Loucy (cell line): ENCODE results near the gene SASH1.
"Not testable (repeated sequence)": the region's sequence is repeated elsewhere in the genome, so short reads cannot be mapped to it uniquely, and the experiment has no call there.

Experiments
- H2AFZ ChIP-seq: fragments of 200-600 bp; sonication (generic); 2 replicates; pipeline ENCODE4 v1.6.0; 2016; ENCODE audit warnings: antibody characterized with exemption, mild to moderate bottlenecking, low read length, moderate library complexity
- H3F3A ChIP-seq: fragments of 200-600 bp; 2 replicates; pipeline ENCODE4 v1.6.0; 2016; ENCODE audit warnings: antibody characterized with exemption, low read depth, mild to moderate bottlenecking
- H3K27me3 ChIP-seq: fragments of 200-600 bp; sonication (generic); 2 replicates; pipeline ENCODE4 v1.6.1; 2014; ENCODE audit warnings: low read length, mild to moderate bottlenecking; ENCODE audit not compliant: insufficient read depth, poor library complexity, severe bottlenecking
- H3K36me3 ChIP-seq: fragments of 200-600 bp; sonication (generic); 2 replicates; pipeline ENCODE4 v1.6.1; 2016; ENCODE audit warnings: low read length; ENCODE audit not compliant: insufficient read depth
- H3K4me1 ChIP-seq: fragments of 200-600 bp; sonication (generic); 2 replicates; pipeline ENCODE4 v1.5.1; 2014; ENCODE audit warnings: low read length, mild to moderate bottlenecking; ENCODE audit not compliant: insufficient read depth, poor library complexity, severe bottlenecking
- H3K4me2 ChIP-seq: fragments of 200-600 bp; sonication (generic); 2 replicates; pipeline ENCODE4 v1.6.0; 2014; ENCODE audit warnings: antibody characterized with exemption, low read length, low read depth, mild to moderate bottlenecking; ENCODE audit not compliant: poor library complexity, severe bottlenecking
- H3K4me3 ChIP-seq: fragments of 200-600 bp; sonication (generic); 2 replicates; pipeline ENCODE4 v1.5.1; 2014; ENCODE audit warnings: low read length, mild to moderate bottlenecking, mixed read lengths; ENCODE audit not compliant: poor library complexity, severe bottlenecking
- H3K79me2 ChIP-seq: fragments of 200-600 bp; sonication (generic); 2 replicates; pipeline ENCODE4 v1.6.1; 2014; ENCODE audit warnings: low read length; ENCODE audit not compliant: insufficient read depth
- H3K9ac ChIP-seq: fragments of 200-600 bp; sonication (generic); 2 replicates; pipeline ENCODE4 v1.6.0; 2014; ENCODE audit warnings: mild to moderate bottlenecking, low read depth, low read length, moderate library complexity; ENCODE audit not compliant: poor library complexity, severe bottlenecking
- H3K9me2 ChIP-seq: fragments of 200-600 bp; sonication (generic); replicated peaks from 2 replicates; pipeline ENCODE4 v1.6.1; 2016; ENCODE audit warnings: low read depth, low read length, mixed read lengths
- H3K9me3 ChIP-seq: fragments of 200-600 bp; sonication (generic); 2 replicates; pipeline ENCODE4 v1.6.1; 2014; ENCODE audit warnings: mild to moderate bottlenecking, antibody characterized with exemption, low read length, low read depth; ENCODE audit not compliant: insufficient read depth
- H4K20me1 ChIP-seq: fragments of 200-600 bp; sonication (generic); 2 replicates; pipeline ENCODE4 v1.6.0; 2014; ENCODE audit warnings: antibody characterized with exemption, low read length, mild to moderate bottlenecking; ENCODE audit not compliant: insufficient read depth, poor library complexity, severe bottlenecking
- EZH2phosphoT487 ChIP-seq: fragments of 200-600 bp; IDR thresholded peaks from 2 replicates; pipeline ENCODE4 v1.6.1; 2018; ENCODE audit warnings: antibody characterized with exemption, mild to moderate bottlenecking, moderate library complexity, borderline replicate concordance
- TF ChIP-seq, protein P1 (sequence below): fragments of 200-600 bp; sonication (generic); conservative IDR thresholded peaks from 2 replicates; pipeline ENCODE4 v1.5.1; 2014; ENCODE audit warnings: mild to moderate bottlenecking, antibody characterized with exemption, low read length

SASH1 gene

DNA sequence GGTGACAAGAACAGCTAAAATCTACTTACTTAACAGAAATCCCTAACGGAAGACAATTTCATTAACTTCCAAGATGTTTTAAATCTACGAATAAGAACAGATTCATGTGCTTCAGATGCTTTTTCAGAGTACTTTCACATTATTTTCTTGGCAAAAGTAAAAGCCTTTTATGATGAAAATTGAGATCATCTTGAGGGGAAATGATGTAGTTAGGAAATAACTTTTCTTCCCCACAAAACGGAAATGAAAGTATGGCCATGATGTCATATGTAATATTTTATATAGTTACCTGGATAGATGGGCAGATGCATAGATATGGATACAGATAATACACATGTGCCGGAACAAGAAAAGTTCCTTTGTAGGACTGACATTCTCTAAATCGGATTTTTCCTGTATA lies 32.8 kb downstream of the SASH1 start:
- no peaks in the 10 kb centered on the region for H3F3A ChIP-seq
- H3K9me3 ChIP-seq = 0 out of 2 replicates have a peak, but pooled peaks cover 3% of the 10 kb centered on the region
- H2AFZ ChIP-seq = no peak overlapping the region
- no peaks in the 10 kb centered on the region for H3K27me3 ChIP-seq
- no peaks in the 10 kb centered on the region for H3K36me3 ChIP-seq
- H3K79me2 ChIP-seq = no peaks in the 10 kb centered on the region
- no peak for TF ChIP-seq EZH2phosphoT487
- TF ChIP-seq, protein P1, sequence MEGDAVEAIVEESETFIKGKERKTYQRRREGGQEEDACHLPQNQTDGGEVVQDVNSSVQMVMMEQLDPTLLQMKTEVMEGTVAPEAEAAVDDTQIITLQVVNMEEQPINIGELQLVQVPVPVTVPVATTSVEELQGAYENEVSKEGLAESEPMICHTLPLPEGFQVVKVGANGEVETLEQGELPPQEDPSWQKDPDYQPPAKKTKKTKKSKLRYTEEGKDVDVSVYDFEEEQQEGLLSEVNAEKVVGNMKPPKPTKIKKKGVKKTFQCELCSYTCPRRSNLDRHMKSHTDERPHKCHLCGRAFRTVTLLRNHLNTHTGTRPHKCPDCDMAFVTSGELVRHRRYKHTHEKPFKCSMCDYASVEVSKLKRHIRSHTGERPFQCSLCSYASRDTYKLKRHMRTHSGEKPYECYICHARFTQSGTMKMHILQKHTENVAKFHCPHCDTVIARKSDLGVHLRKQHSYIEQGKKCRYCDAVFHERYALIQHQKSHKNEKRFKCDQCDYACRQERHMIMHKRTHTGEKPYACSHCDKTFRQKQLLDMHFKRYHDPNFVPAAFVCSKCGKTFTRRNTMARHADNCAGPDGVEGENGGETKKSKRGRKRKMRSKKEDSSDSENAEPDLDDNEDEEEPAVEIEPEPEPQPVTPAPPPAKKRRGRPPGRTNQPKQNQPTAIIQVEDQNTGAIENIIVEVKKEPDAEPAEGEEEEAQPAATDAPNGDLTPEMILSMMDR = no peak
- H3K4me3 ChIP-seq = no peak overlapping the region
- no peak overlapping the region for H3K9ac ChIP-seq
- H3K4me1 ChIP-seq = no peaks in the 10 kb centered on the region
- no peaks in the 10 kb centered on the region for H3K9me2 ChIP-seq
- H3K4me2 ChIP-seq = no peak overlapping the region
- no peaks in the 10 kb centered on the region for H4K20me1 ChIP-seq

DNA sequence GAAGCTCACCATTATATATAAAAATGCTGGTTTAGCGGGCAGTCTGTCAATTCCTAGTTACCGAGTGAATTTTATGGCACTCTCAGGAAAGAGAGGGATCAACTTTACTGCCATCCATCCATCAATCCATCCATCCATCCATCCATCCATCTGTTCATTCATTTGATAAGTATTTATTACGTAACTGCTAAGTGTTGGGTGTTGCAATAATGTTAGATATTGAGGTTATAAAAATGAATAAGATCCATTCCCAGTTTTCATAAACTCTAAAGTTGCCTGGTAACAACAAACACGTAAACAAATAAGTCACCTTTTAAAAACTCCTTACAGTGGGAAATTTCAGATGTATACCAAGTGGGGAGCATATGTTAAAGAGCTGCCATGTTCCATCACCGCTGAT lies 36.8 kb downstream of the SASH1 start:
- no peak for TF ChIP-seq EZH2phosphoT487
- TF ChIP-seq, protein P1 = no peak
- no peak overlapping the region for H3K4me2 ChIP-seq
- H4K20me1 ChIP-seq = no peaks in the 10 kb centered on the region
- no peak overlapping the region for H2AFZ ChIP-seq
- H3K79me2 ChIP-seq = no peaks in the 10 kb centered on the region
- peaks cover 5% of the 10 kb centered on the region for H3K27me3 ChIP-seq
- no peaks in the 10 kb centered on the region for H3K4me1 ChIP-seq
- H3F3A ChIP-seq = no peaks in the 10 kb centered on the region
- H3K9me3 ChIP-seq = 0 out of 2 replicates have a peak, but pooled peaks cover 3% of the 10 kb centered on the region
- H3K36me3 ChIP-seq = no peaks in the 10 kb centered on the region
- H3K9me2 ChIP-seq = no peaks in the 10 kb centered on the region
- no peak overlapping the region for H3K9ac ChIP-seq
- no peak overlapping the region for H3K4me3 ChIP-seq

DNA sequence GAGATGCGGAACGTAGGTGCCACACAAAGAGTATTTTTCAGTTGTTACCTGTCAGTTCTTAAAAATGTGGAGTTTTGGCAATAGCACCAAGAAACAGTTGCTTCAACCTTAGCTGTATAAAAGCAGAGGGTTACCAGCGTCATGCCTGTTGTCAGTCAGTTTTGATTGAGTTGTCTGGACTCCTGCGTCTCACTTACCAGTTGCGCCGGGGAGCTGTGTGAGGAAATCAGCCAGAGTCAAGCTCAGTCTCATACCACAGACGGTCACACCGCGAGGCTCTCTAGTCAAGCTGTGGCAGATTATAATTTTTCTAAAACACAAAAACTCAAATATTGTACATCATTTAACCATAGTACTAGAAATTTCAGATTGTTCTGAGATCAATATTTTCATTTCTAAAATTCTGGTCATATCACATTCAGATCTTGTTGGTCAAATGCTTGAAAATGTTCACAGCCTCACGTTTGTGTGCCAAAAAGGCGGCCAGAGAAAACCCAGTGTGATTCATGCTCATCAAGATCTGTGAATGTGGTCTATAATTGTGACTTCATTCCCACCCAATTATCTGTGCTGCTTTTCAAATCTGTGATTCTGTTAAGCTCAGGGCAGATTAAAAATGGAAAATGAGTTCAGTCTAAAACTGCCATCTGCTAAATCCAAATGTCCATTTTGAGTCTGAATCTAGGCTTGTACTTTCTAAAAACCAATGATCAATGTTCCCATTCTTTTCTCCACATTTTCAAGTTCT lies 37.5 kb downstream of the SASH1 start:
- Histone ChIP-seq H3K4me3 (no peak overlapping the region), H3K4me2 (no peak overlapping the region), H3K27me3 (peaks cover 5% of the 10 kb centered on the region), H3K9me3 (0 out of 2 replicates have a peak, but pooled peaks cover 3% of the 10 kb centered on the region), H2AFZ (no peak overlapping the region), H3K36me3 (no peaks in the 10 kb centered on the region), H3K79me2 (no peaks in the 10 kb centered on the region), H4K20me1 (no peaks in the 10 kb centered on the region), H3K9me2 (no peaks in the 10 kb centered on the region), H3F3A (no peaks in the 10 kb centered on the region), H3K4me1 (no peaks in the 10 kb centered on the region), H3K9ac (no peak overlapping the region)
- TF ChIP-seq, protein P1 = no peak
- TF ChIP-seq EZH2phosphoT487 = no peak

DNA sequence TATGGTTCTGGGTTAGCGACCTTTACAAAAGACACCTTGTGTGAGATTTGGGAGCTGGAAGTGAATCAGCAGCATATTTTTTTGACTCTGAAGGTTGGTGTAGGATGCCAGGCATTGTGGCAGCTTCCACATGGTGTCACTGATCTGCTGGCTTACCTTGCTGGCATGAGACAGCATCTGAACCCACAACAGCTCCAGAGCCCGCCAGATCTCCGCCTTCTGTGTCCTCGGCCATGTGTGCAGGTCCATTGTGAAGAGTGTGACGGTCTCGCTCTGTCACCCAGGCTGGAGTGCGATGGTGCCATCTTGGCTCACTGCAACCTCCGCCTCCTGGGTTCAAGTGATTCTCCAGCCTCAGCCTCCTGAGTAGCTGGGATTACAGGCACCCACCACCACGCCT lies 39.4 kb downstream of the SASH1 start:
- not testable (repeated sequence) for H3K9me2 ChIP-seq, H3K36me3 ChIP-seq, H3F3A ChIP-seq, H3K9me3 ChIP-seq, H3K9ac ChIP-seq, H3K4me1 ChIP-seq, H3K4me2 ChIP-seq, H3K4me3 ChIP-seq, H2AFZ ChIP-seq, H4K20me1 ChIP-seq, H3K27me3 ChIP-seq, H3K79me2 ChIP-seq
